Activated T-helper 17 cell treated with anti-CD3 and anti-CD28 coated beads, Interleukin-2, amount 50 U/mL, for 72 hours (primary cell): ENCODE measurements around the gene EFNB2. TPM values are rescaled to one million over a fixed set of nuclear protein-coding genes. Genes with fewer than 3 reads are reported as not detected.

Experiments used
- ATAC-seq: fragments of 150-1000 bp; cut with Tn5 transposase; replicated peaks from 2 replicates; pipeline ENCODE4 v1.10.0; 2021; ENCODE audit warnings: mild to moderate bottlenecking, moderate library complexity
- H3K27ac Mint-ChIP-seq: one replicate; pipeline ENCODE4 v1.8.0; 2022; ENCODE audit warnings: mixed read lengths
- H3K27me3 Mint-ChIP-seq: one replicate; pipeline ENCODE4 v1.8.0; 2022; ENCODE audit warnings: mixed read lengths
- H3K36me3 Mint-ChIP-seq: one replicate; pipeline ENCODE4 v1.8.0; 2022; ENCODE audit warnings: low read depth, mild to moderate bottlenecking, mixed read lengths
- H3K4me1 Mint-ChIP-seq: one replicate; pipeline ENCODE4 v1.8.0; 2022; ENCODE audit warnings: mixed read lengths
- H3K4me3 Mint-ChIP-seq: one replicate; pipeline ENCODE4 v1.8.0; 2022; ENCODE audit warnings: mild to moderate bottlenecking, mixed read lengths
- H3K9me3 Mint-ChIP-seq: one replicate; pipeline ENCODE4 v1.8.0; 2022; ENCODE audit warnings: mixed read lengths
- total RNA-seq, 2 donors: library from RNA; stranded (reverse); gene quantifications; one replicate each; pipeline ENCODE4 v1.2.3, GENCODE V29; 2022

Gene EFNB2
- total RNA-seq, 2 donors from 2014 or later, result 0.08 TPM; not detected in 1

- H3K27ac Mint-ChIP-seq, result no peak overlapping the region
- H3K27me3 Mint-ChIP-seq, result peaks cover 14% of the 10 kb centered on the region
- no peak overlapping the region for H3K4me3 Mint-ChIP-seq
- ATAC-seq, result no peak
- H3K4me1 Mint-ChIP-seq, result no peaks in the 10 kb centered on the region
- no peaks in the 10 kb centered on the region for H3K9me3 Mint-ChIP-seq
- H3K36me3 Mint-ChIP-seq, result no peaks in the 10 kb centered on the region
These were observed 29.7 kb downstream of the EFNB2 start for GRCh38 chr13:106505732-106506131.

- Mint-ChIP-seq H3K4me1 (no peaks in the 10 kb centered on the region), H3K9me3 (no peaks in the 10 kb centered on the region), H3K27me3 (peaks cover 19% of the 10 kb centered on the region), H3K27ac (no peak overlapping the region), H3K36me3 (no peaks in the 10 kb centered on the region), H3K4me3 (no peak overlapping the region)
- no peak for ATAC-seq
These were observed 30.2 kb downstream of the EFNB2 start for GRCh38 chr13:106505295-106505694.

- H3K27ac Mint-ChIP-seq, result no peak overlapping the region
- H3K9me3 Mint-ChIP-seq, result no peaks in the 10 kb centered on the region
- no peak overlapping the region for H3K4me3 Mint-ChIP-seq
- H3K36me3 Mint-ChIP-seq, result no peaks in the 10 kb centered on the region
- ATAC-seq, result no peak
- H3K4me1 Mint-ChIP-seq, result no peaks in the 10 kb centered on the region
- H3K27me3 Mint-ChIP-seq, result peaks cover 26% of the 10 kb centered on the region
These were observed 31.6 kb downstream of the EFNB2 start for GRCh38 chr13:106503730-106504453.

GRCh38 chr13:106503272-106503671 is 32.2 kb downstream of the EFNB2 start:
- H3K27ac Mint-ChIP-seq, result no peak overlapping the region
- no peaks in the 10 kb centered on the region for H3K4me1 Mint-ChIP-seq
- no peaks in the 10 kb centered on the region for H3K9me3 Mint-ChIP-seq
- ATAC-seq, result no peak
- H3K27me3 Mint-ChIP-seq, result peaks cover 32% of the 10 kb centered on the region
- no peaks in the 10 kb centered on the region for H3K36me3 Mint-ChIP-seq
- no peak overlapping the region for H3K4me3 Mint-ChIP-seq

GRCh38 chr13:106500445-106500844 is 35.0 kb downstream of the EFNB2 start:
- H3K4me1 Mint-ChIP-seq, result no peaks in the 10 kb centered on the region
- no peak for ATAC-seq
- peaks cover 45% of the 10 kb centered on the region for H3K27me3 Mint-ChIP-seq

GRCh38 chr13:106499896-106500295 is 35.6 kb downstream of the EFNB2 start:
- H3K9me3 Mint-ChIP-seq, result no peaks in the 10 kb centered on the region
- H3K4me3 Mint-ChIP-seq, result no peak overlapping the region
- no peak overlapping the region for H3K27ac Mint-ChIP-seq
- H3K27me3 Mint-ChIP-seq, result peaks cover 46% of the 10 kb centered on the region
- H3K4me1 Mint-ChIP-seq, result no peaks in the 10 kb centered on the region
- no peak for ATAC-seq
- H3K36me3 Mint-ChIP-seq, result no peaks in the 10 kb centered on the region

More at GRCh38 chr13:106500445-106500844, 35.0 kb downstream of the EFNB2 start:
- H3K36me3 Mint-ChIP-seq, result no peaks in the 10 kb centered on the region
- H3K27ac Mint-ChIP-seq, result no peak overlapping the region
- no peaks in the 10 kb centered on the region for H3K9me3 Mint-ChIP-seq
- no peak overlapping the region for H3K4me3 Mint-ChIP-seq

GRCh38 chr13:106499113-106499512 is 36.3 kb downstream of the EFNB2 start:
- no peak overlapping the region for H3K27ac Mint-ChIP-seq
- no peak for ATAC-seq
- peaks cover 46% of the 10 kb centered on the region for H3K27me3 Mint-ChIP-seq

GRCh38 chr13:106498571-106498970 is 36.9 kb downstream of the EFNB2 start:
- Mint-ChIP-seq H3K27me3 (peaks cover 46% of the 10 kb centered on the region), H3K27ac (no peak overlapping the region), H3K9me3 (no peaks in the 10 kb centered on the region), H3K4me3 (no peak overlapping the region), H3K36me3 (no peaks in the 10 kb centered on the region), H3K4me1 (peaks cover 1% of the 10 kb centered on the region)
- ATAC-seq, result no peak

More at GRCh38 chr13:106499113-106499512, 36.3 kb downstream of the EFNB2 start:
- Mint-ChIP-seq H3K4me3 (no peak overlapping the region), H3K9me3 (no peaks in the 10 kb centered on the region), H3K4me1 (no peaks in the 10 kb centered on the region), H3K36me3 (no peaks in the 10 kb centered on the region)

- no peaks in the 10 kb centered on the region for H3K36me3 Mint-ChIP-seq
- H3K27ac Mint-ChIP-seq, result no peak overlapping the region
- peaks cover 42% of the 10 kb centered on the region for H3K27me3 Mint-ChIP-seq
- H3K4me3 Mint-ChIP-seq, result no peak overlapping the region
- H3K4me1 Mint-ChIP-seq, result peaks cover 4% of the 10 kb centered on the region
- no peak for ATAC-seq
- H3K9me3 Mint-ChIP-seq, result no peaks in the 10 kb centered on the region
These were observed 37.3 kb downstream of the EFNB2 start for GRCh38 chr13:106498158-106498557.

GRCh38 chr13:106497079-106497478 is 38.4 kb downstream of the EFNB2 start:
- H3K27me3 Mint-ChIP-seq, result peaks cover 39% of the 10 kb centered on the region
- no peak for ATAC-seq
- H3K36me3 Mint-ChIP-seq, result no peaks in the 10 kb centered on the region
- H3K27ac Mint-ChIP-seq, result no peak overlapping the region
- H3K4me3 Mint-ChIP-seq, result no peak overlapping the region
- H3K9me3 Mint-ChIP-seq, result no peaks in the 10 kb centered on the region
- peaks cover 4% of the 10 kb centered on the region for H3K4me1 Mint-ChIP-seq

GRCh38 chr13:106496072-106496997 is 39.1 kb downstream of the EFNB2 start:
- no peak overlapping the region for H3K27ac Mint-ChIP-seq
- H3K4me1 Mint-ChIP-seq, result peaks cover 4% of the 10 kb centered on the region
- H3K9me3 Mint-ChIP-seq, result no peaks in the 10 kb centered on the region
- H3K36me3 Mint-ChIP-seq, result no peaks in the 10 kb centered on the region
- H3K4me3 Mint-ChIP-seq, result no peak overlapping the region
- H3K27me3 Mint-ChIP-seq, result peaks cover 43% of the 10 kb centered on the region
- no peak for ATAC-seq

GRCh38 chr13:106494936-106495335 is 40.5 kb downstream of the EFNB2 start:
- no peak overlapping the region for H3K27ac Mint-ChIP-seq
- H3K9me3 Mint-ChIP-seq, result no peaks in the 10 kb centered on the region
- peaks cover 9% of the 10 kb centered on the region for H3K4me1 Mint-ChIP-seq
- no peaks in the 10 kb centered on the region for H3K36me3 Mint-ChIP-seq
- no peak for ATAC-seq
- no peak overlapping the region for H3K4me3 Mint-ChIP-seq
- H3K27me3 Mint-ChIP-seq, result peaks cover 34% of the 10 kb centered on the region

- Mint-ChIP-seq H3K9me3 (no peaks in the 10 kb centered on the region), H3K36me3 (no peaks in the 10 kb centered on the region), H3K4me3 (no peak overlapping the region), H3K4me1 (peaks cover 9% of the 10 kb centered on the region), H3K27ac (no peak overlapping the region), H3K27me3 (peaks cover 34% of the 10 kb centered on the region)
- ATAC-seq, result no peak
These were observed 41.0 kb downstream of the EFNB2 start for GRCh38 chr13:106494506-106494905.

- H3K4me3 Mint-ChIP-seq, result no peak overlapping the region
- ATAC-seq, result no peak
- H3K36me3 Mint-ChIP-seq, result no peaks in the 10 kb centered on the region
- H3K27me3 Mint-ChIP-seq, result peaks cover 34% of the 10 kb centered on the region
- peaks cover 9% of the 10 kb centered on the region for H3K4me1 Mint-ChIP-seq
- H3K27ac Mint-ChIP-seq, result no peak overlapping the region
- H3K9me3 Mint-ChIP-seq, result no peaks in the 10 kb centered on the region
These were observed 41.8 kb downstream of the EFNB2 start for GRCh38 chr13:106493533-106494220.
